GM21390 (cell line): ENCODE data around the gene PTGFR.

Source experiments
- ATAC-seq: cut with Tn5 transposase; IDR thresholded peaks from one replicate; pipeline ENCODE4 v1.9.1; 2021; ENCODE audit not compliant: unreplicated experiment

Gene PTGFR

GRCh38 chr1:78490861-78491450 is at the start of gene PTGFR:
PTGFR (plus strand) TSS chr1:78490974; CDS start chr1:78492744, 1,770 bp downstream.
- no peak for ATAC-seq

GRCh38 chr1:78441921-78442320 is 48.9 kb upstream of the PTGFR start:
- no peak for ATAC-seq

GRCh38 chr1:78447086-78447485 is 43.7 kb upstream of the PTGFR start:
- ATAC-seq = no peak

GRCh38 chr1:78464449-78464891 is 26.3 kb upstream of the PTGFR start:
- ATAC-seq = no peak

- ATAC-seq = no peak
Observed at GRCh38 chr1:78465143-78465542, 25.6 kb upstream of the PTGFR start.

GRCh38 chr1:78468521-78468920 is 22.3 kb upstream of the PTGFR start:
- ATAC-seq = no peak

- no peak for ATAC-seq
Observed at GRCh38 chr1:78469576-78469975, 21.2 kb upstream of the PTGFR start.

- ATAC-seq = no peak
Observed at GRCh38 chr1:78471890-78472620, 18.7 kb upstream of the PTGFR start.

- no peak for ATAC-seq
Observed at GRCh38 chr1:78472851-78473496, 17.8 kb upstream of the PTGFR start.

- ATAC-seq = no peak
Observed at GRCh38 chr1:78474092-78474491, 16.7 kb upstream of the PTGFR start.

GRCh38 chr1:78475888-78476610 is 14.7 kb upstream of the PTGFR start:
- no peak for ATAC-seq

- no peak for ATAC-seq
Observed at GRCh38 chr1:78483903-78484302, 6.9 kb upstream of the PTGFR start.

GRCh38 chr1:78491451-78492071 is 787 bp downstream of the PTGFR start:
- ATAC-seq = no peak

GRCh38 chr1:78492386-78492950 is 1.7 kb downstream of the PTGFR start:
- ATAC-seq = no peak

- no peak for ATAC-seq
Observed at GRCh38 chr1:78493451-78493850, 2.7 kb downstream of the PTGFR start.

GRCh38 chr1:78497201-78497600 is 6.4 kb downstream of the PTGFR start:
- no peak for ATAC-seq

GRCh38 chr1:78500529-78500928 is 9.8 kb downstream of the PTGFR start:
- ATAC-seq = no peak

- no peak for ATAC-seq
Observed at GRCh38 chr1:78501203-78501602, 10.4 kb downstream of the PTGFR start.

GRCh38 chr1:78511334-78511733 is 20.6 kb downstream of the PTGFR start:
- no peak for ATAC-seq

- no peak for ATAC-seq
Observed at GRCh38 chr1:78516716-78517115, 25.9 kb downstream of the PTGFR start.

GRCh38 chr1:78519446-78519845 is 28.7 kb downstream of the PTGFR start:
- ATAC-seq = no peak
